Measurements from ENCODE around the gene TREX2. TPM values are rescaled to one million over a fixed set of nuclear protein-coding genes. Genes with fewer than 3 reads are reported as not detected.

Gene TREX2
- total and polyA plus RNA-seq, 2 of the 8 experiments (the other 6 are each of a cell fraction or from before 2014, with no cell fraction given), result 0.71 to 0.80 TPM

- TF ChIP-seq CHD7 (IDR thresholded peaks at IDR 0.05; ENCODE audit: insufficient replicate concordance, low read length), result no peak
- TF ChIP-seq POLR2A (IDR thresholded peaks at IDR 0.05; ENCODE audit: control extremely low read depth in 1 of 2, low read depth in 2 of 2, low read length in 2 of 2), result no peak
- TF ChIP-seq RBBP5 (IDR thresholded peaks at IDR 0.05; ENCODE audit: borderline replicate concordance, low read depth, low read length), result no peak
- no peak for TF ChIP-seq JUND (IDR thresholded peaks at IDR 0.05; ENCODE audit: low read length)
- no peak for TF ChIP-seq SIRT6 (IDR thresholded peaks at IDR 0.05; ENCODE audit: low read length)
- TF ChIP-seq BCL11A (IDR thresholded peaks at IDR 0.05; ENCODE audit: low read depth in 2 of 2, low read length in 2 of 2), result no peak
- no peak for TF ChIP-seq HDAC2 (IDR thresholded peaks at IDR 0.05; ENCODE audit: borderline replicate concordance in 1 of 2, low read depth in 2 of 2, low read length in 2 of 2)
- TF ChIP-seq ATF2 (IDR thresholded peaks at IDR 0.05; ENCODE audit: low read length), result no peak
- TF ChIP-seq SRF (IDR thresholded peaks at IDR 0.05; ENCODE audit: low read depth, low read length), result no peak
- no peak for TF ChIP-seq HDAC6 (IDR thresholded peaks at IDR 0.05; ENCODE audit: low read depth, low read length)
Measured at GRCh38 chrX:153408221-153408721, 37.6 kb downstream of the TREX2 start (continued).

Data from H1 (cell line).